Bronchial epithelial cell (primary cell): ENCODE measurements around the gene MAP1B. TPM values are rescaled to one million over a fixed set of nuclear protein-coding genes. Genes with fewer than 3 reads are reported as not detected.

Source experiments
- DNase-seq: peaks from one replicate; pipeline ENCODE4 v3.0.0-alpha.2; 2010; ENCODE audit warnings: low read depth
- FAIRE-seq: peaks from 2 replicates; lab custom pipeline; 2011; peaks lifted over from hg19 to GRCh38; lab: Jason Lieb, UNC
- H3K27me3 ChIP-seq: 2 replicates; pipeline ENCODE4 v1.5.1; 2011; ENCODE audit warnings: low read length; ENCODE audit not compliant: control insufficient read depth, insufficient read depth
- H3K36me3 ChIP-seq: 2 replicates; pipeline ENCODE4 v1.5.1; 2011; ENCODE audit warnings: low read length; ENCODE audit not compliant: control insufficient read depth, insufficient read depth
- H3K4me3 ChIP-seq: 2 replicates; pipeline ENCODE4 v1.5.1; 2011; ENCODE audit warnings: mild to moderate bottlenecking, low read depth, low read length, control low read depth
- total RNA-seq: library from RNA; depleted of rRNA; stranded (reverse); fragments of >200 nt; gene quantifications from 2 replicates; pipeline ENCODE4 v1.2.1, GENCODE V29; 2014
- TF ChIP-seq, protein P1 (sequence below): IDR thresholded peaks from 2 replicates; pipeline ENCODE4 v1.5.1; 2011; ENCODE audit warnings: mild to moderate bottlenecking, moderate library complexity, low read length, control low read depth, inconsistent platforms; ENCODE audit not compliant: insufficient read depth, severe bottlenecking

MAP1B gene
- total RNA-seq, 1 donor from 2014 or later: 5.8 TPM

DNA sequence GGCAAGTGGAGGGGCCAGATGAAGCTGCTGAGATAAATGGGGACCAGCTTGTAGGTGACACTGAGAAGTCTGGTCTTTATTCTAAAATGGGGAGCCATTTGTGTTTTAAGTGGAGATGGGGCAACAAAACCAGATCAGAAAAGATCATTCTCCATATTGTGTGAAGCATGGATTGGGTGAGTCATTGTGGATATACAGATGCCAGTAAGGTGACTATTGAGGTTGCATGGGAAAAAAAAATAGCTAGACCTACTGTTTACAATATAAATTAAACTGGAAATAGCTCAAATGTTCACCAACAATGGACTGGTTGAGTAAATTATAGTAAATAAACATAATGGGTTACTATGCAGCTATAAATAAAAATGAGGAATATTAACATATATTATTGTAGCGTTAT is 5.4 kb upstream of the MAP1B start:
- Histone ChIP-seq H3K36me3 (no peaks in the 10 kb centered on the region), H3K4me3 (no peak overlapping the region), H3K27me3 (peaks cover 2% of the 10 kb centered on the region)
- DNase-seq: peak; percentile 71
- TF ChIP-seq, protein P1, sequence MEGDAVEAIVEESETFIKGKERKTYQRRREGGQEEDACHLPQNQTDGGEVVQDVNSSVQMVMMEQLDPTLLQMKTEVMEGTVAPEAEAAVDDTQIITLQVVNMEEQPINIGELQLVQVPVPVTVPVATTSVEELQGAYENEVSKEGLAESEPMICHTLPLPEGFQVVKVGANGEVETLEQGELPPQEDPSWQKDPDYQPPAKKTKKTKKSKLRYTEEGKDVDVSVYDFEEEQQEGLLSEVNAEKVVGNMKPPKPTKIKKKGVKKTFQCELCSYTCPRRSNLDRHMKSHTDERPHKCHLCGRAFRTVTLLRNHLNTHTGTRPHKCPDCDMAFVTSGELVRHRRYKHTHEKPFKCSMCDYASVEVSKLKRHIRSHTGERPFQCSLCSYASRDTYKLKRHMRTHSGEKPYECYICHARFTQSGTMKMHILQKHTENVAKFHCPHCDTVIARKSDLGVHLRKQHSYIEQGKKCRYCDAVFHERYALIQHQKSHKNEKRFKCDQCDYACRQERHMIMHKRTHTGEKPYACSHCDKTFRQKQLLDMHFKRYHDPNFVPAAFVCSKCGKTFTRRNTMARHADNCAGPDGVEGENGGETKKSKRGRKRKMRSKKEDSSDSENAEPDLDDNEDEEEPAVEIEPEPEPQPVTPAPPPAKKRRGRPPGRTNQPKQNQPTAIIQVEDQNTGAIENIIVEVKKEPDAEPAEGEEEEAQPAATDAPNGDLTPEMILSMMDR: no peak
- no peak for FAIRE-seq

DNA sequence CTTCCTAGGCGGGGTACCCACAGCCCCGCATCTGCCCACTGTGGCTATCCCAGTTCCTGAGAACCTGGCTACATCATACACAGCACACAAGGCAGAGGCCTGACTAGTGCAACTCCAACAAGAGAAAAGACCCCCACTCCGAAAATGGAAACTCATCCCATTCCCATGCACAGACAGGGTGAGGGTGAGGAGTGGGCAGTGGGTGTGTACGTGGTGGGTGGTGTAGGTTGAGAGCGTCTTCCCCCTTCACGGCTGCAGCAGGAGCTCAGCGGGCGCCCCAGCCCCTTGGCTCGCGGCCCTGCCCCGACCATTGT is 501 bp upstream of the MAP1B start:
- no peak for FAIRE-seq
- H3K4me3 ChIP-seq: peak overlapping the region; percentile 52
- DNase-seq: no peak
- TF ChIP-seq, protein P1: no peak
- no peaks in the 10 kb centered on the region for H3K36me3 ChIP-seq
- peaks cover 9% of the 10 kb centered on the region for H3K27me3 ChIP-seq

DNA sequence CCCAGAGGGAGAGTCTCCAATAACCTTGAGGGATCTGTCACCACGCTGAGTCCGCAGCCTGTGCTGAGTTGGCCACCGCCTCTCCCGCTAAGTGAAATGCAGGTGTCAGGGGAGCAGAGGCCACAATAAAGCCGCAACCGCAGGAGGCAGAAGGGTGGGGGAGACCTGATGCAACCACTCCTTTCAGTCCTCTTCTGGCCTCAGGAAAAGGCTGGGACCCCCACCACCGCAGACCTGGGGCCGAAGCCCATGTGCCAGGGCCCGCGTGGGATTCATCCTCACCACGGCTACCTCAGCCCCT is 576 bp downstream of the MAP1B start:
- DNase-seq (peak; percentile 5), FAIRE-seq (no peak)
- H3K27me3 ChIP-seq: peaks cover 12% of the 10 kb centered on the region
- TF ChIP-seq, protein P1: no peak
- peak overlapping the region; percentile 52 for H3K4me3 ChIP-seq
- no peaks in the 10 kb centered on the region for H3K36me3 ChIP-seq

DNA sequence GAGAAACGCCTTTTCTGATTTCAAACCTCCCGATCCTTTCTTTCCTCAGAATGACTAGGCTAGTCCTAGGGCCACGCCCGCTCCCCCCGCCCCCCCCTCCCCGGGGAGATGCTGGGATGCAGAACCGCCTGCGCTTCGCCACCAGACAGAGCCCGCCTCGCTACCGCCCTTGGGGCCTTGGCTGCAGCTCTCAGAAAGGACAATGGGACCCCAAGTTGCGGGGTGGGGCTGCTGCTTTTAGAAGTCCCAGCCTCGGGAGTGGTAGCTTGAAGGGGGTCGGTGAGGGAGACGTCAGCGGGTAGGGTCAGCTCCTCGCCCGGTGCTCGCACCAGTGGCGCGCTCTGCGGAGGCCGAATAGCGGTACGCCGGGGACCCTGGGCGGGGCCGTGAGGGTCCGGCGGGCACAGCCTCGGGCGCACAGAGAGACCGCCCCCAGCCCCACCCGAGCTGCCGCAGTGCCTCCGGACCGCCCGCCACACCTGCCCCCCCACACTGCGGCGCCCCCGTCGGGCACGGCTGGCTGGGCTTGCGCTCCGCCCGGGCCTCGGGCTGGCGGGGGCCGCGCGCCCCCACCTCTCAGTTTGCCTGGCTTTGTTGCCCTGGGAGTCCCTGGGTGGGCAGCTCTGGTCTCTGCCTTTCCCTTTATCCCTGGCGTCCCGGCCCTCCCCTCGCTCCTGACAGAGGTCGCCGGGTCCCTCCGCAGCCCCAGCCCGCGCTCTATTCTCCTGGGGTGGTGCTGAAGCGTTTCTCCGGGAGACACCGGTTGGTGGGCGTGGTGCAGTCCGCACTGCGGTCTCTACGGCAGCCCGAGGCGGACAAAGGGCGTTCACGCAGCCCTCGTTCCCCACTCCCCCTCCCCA is 1.2 kb downstream of the MAP1B start:
- TF ChIP-seq, protein P1: no peak
- DNase-seq: peak; percentile 15
- Histone ChIP-seq H3K4me3 (peak overlapping the region; percentile 52), H3K27me3 (peaks cover 12% of the 10 kb centered on the region), H3K36me3 (no peaks in the 10 kb centered on the region)
- FAIRE-seq: no peak

- Histone ChIP-seq H3K27me3 (peaks cover 12% of the 10 kb centered on the region), H3K36me3 (no peaks in the 10 kb centered on the region), H3K4me3 (peak overlapping the region; percentile 52)
- DNase-seq (no peak), FAIRE-seq (no peak)
- TF ChIP-seq, protein P1: no peak
Measured at GRCh38 chr5:72109062-72109411, 1.8 kb downstream of the MAP1B start.

DNA sequence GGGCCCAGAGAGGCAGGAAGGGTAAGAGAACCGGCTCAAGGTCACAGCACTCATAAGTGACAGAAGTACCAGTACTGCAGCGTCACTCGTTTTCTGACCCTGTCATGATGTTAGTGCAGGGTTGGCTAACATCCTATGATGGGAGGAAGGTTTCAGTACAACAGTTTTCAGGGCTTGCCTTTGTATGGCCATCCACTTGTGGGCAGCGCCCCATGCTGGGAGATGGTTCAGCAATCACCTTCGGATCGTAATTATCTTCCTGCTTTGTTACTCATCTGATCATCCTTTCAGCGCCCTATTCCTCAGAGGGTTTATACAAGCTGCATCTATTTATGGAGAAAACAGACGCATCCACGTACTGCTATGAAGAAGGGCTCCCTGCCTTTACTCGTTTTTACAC is 2.4 kb downstream of the MAP1B start:
- H3K4me3 ChIP-seq: no peak overlapping the region
- DNase-seq: no peak
- H3K27me3 ChIP-seq: peaks cover 12% of the 10 kb centered on the region
- FAIRE-seq: no peak
- TF ChIP-seq, protein P1: no peak
- no peaks in the 10 kb centered on the region for H3K36me3 ChIP-seq
